ENCODE data around the gene CFAP92. TPM values are rescaled to one million over a fixed set of nuclear protein-coding genes. Genes with fewer than 3 reads are reported as not detected.

The CFAP92 gene
- total RNA-seq, 1 donor from 2014 or later: 3.7 TPM

DNA sequence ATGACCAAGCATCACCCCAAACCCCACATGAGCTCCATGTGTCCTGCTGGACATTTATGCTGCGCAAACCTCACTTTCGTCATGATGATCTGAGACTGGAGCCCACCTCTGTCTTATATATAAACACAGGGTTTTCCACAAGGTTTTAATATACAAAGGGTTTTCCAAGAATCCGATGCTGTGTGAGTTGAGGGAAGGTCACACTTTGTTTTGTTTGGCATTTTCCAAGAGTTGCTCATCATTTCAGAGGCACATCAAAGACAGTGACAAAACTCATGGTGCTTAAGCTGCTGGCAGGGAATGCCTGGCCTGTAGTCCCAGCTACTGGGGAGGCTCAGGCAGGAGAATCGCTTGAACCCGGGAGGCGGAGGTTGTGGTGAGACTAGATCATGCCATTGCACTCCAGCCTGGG is 27.3 kb upstream of the CFAP92 start:
- no peak for DNase-seq (ENCODE audit: low spot score)
- Mint-ChIP-seq H3K4me1 (ENCODE audit: unreplicated experiment) (peaks cover 50% of the 10 kb centered on the region), H3K4me3 (ENCODE audit: unreplicated experiment) (no peak overlapping the region), H3K36me3 (ENCODE audit: low read depth, unreplicated experiment) (peaks cover 35% of the 10 kb centered on the region), H3K27ac (ENCODE audit: unreplicated experiment) (no peak overlapping the region), H3K9me3 (ENCODE audit: unreplicated experiment) (no peaks in the 10 kb centered on the region), H3K27me3 (ENCODE audit: unreplicated experiment) (peaks cover 8% of the 10 kb centered on the region)
- TF ChIP-seq CTCF (IDR thresholded peaks at IDR 0.05; ENCODE audit: unreplicated experiment): no peak

- H3K27me3 Mint-ChIP-seq (ENCODE audit: unreplicated experiment): peaks cover 8% of the 10 kb centered on the region
- no peak for TF ChIP-seq CTCF (IDR thresholded peaks at IDR 0.05; ENCODE audit: unreplicated experiment)
- no peaks in the 10 kb centered on the region for H3K9me3 Mint-ChIP-seq (ENCODE audit: unreplicated experiment)
- DNase-seq (ENCODE audit: low spot score): no peak
- peaks cover 32% of the 10 kb centered on the region for H3K36me3 Mint-ChIP-seq (ENCODE audit: low read depth, unreplicated experiment)
- H3K4me3 Mint-ChIP-seq (ENCODE audit: unreplicated experiment): no peak overlapping the region
- H3K4me1 Mint-ChIP-seq (ENCODE audit: unreplicated experiment): peaks cover 50% of the 10 kb centered on the region
- H3K27ac Mint-ChIP-seq (ENCODE audit: unreplicated experiment): no peak overlapping the region
These were observed 26.8 kb upstream of the CFAP92 start for GRCh38 chr3:129020691-129021090.

GRCh38 chr3:129019266-129019665 is 25.4 kb upstream of the CFAP92 start:
- no peak for DNase-seq (ENCODE audit: low spot score)
- Mint-ChIP-seq H3K4me1 (ENCODE audit: unreplicated experiment) (peaks cover 54% of the 10 kb centered on the region), H3K4me3 (ENCODE audit: unreplicated experiment) (no peak overlapping the region)

GRCh38 chr3:129018751-129019150 is 24.9 kb upstream of the CFAP92 start:
- TF ChIP-seq CTCF (IDR thresholded peaks at IDR 0.05; ENCODE audit: unreplicated experiment): no peak
- no peak for DNase-seq (ENCODE audit: low spot score)
- Mint-ChIP-seq H3K4me1 (ENCODE audit: unreplicated experiment) (peaks cover 55% of the 10 kb centered on the region), H3K9me3 (ENCODE audit: unreplicated experiment) (no peaks in the 10 kb centered on the region), H3K27ac (ENCODE audit: unreplicated experiment) (peak overlapping the region; percentile 74), H3K27me3 (ENCODE audit: unreplicated experiment) (peaks cover 6% of the 10 kb centered on the region), H3K36me3 (ENCODE audit: low read depth, unreplicated experiment) (peaks cover 29% of the 10 kb centered on the region), H3K4me3 (ENCODE audit: unreplicated experiment) (no peak overlapping the region)

More at GRCh38 chr3:129019266-129019665, 25.4 kb upstream of the CFAP92 start:
- H3K9me3 Mint-ChIP-seq (ENCODE audit: unreplicated experiment): no peaks in the 10 kb centered on the region
- no peak overlapping the region for H3K27ac Mint-ChIP-seq (ENCODE audit: unreplicated experiment)
- no peak for TF ChIP-seq CTCF (IDR thresholded peaks at IDR 0.05; ENCODE audit: unreplicated experiment)
- H3K36me3 Mint-ChIP-seq (ENCODE audit: low read depth, unreplicated experiment): peaks cover 29% of the 10 kb centered on the region
- peaks cover 6% of the 10 kb centered on the region for H3K27me3 Mint-ChIP-seq (ENCODE audit: unreplicated experiment)

DNA sequence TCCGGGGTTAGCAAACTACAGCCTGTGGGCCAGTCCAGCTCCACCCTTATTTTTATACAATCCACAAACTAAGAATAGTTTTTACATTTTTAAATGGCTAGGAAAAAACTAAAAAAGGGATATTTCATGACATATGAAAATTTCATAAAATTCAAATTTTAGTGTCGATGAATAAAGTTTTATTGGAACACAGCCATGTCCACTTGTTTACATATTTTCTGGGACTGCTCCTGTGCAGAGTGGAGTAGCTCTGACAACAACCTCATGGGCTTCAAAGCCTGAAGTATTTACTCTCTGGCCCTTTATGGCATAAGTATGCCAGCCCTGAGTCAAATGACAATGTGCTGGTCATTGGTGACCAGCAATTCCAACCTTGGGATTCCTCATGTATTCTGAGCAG is 24.4 kb upstream of the CFAP92 start:
- Mint-ChIP-seq H3K4me3 (ENCODE audit: unreplicated experiment) (no peak overlapping the region), H3K4me1 (ENCODE audit: unreplicated experiment) (peaks cover 60% of the 10 kb centered on the region), H3K36me3 (ENCODE audit: low read depth, unreplicated experiment) (peaks cover 34% of the 10 kb centered on the region), H3K27me3 (ENCODE audit: unreplicated experiment) (peaks cover 8% of the 10 kb centered on the region), H3K9me3 (ENCODE audit: unreplicated experiment) (no peaks in the 10 kb centered on the region), H3K27ac (ENCODE audit: unreplicated experiment) (peak overlapping the region; percentile 100)
- no peak for DNase-seq (ENCODE audit: low spot score)
- TF ChIP-seq CTCF (IDR thresholded peaks at IDR 0.05; ENCODE audit: unreplicated experiment): no peak

Measured in endothelial cell (in vitro differentiated cells).